OCI-LY3 (cell line): Measurements from ENCODE around the gene BTBD18.

Source experiments
- H2AFZ ChIP-seq: fragments of 200-600, 300-600 bp; shearing (Covaris generic); 2 replicates; pipeline ENCODE4 v1.6.0; 2014; ENCODE audit warnings: antibody characterized with exemption, low read depth, low read length
- H3K27ac ChIP-seq: fragments of 200-600, 300-600 bp; sonication (generic); 2 replicates; pipeline ENCODE4 v1.5.1; 2014; ENCODE audit warnings: mild to moderate bottlenecking, low read length, moderate library complexity, mixed read lengths
- H3K27me3 ChIP-seq: fragments of 200-600, 300-600 bp; sonication (generic); 2 replicates; pipeline ENCODE4 v1.6.1; 2014; ENCODE audit warnings: low read depth, low read length, mixed read lengths
- H3K36me3 ChIP-seq: fragments of 200-600, 300-600 bp; sonication (generic); replicated peaks from 2 replicates; pipeline ENCODE3; 2014; ENCODE audit warnings: low read depth, low read length, mixed read lengths
- H3K4me1 ChIP-seq: fragments of 300-600, 200-600 bp; sonication (generic); 2 replicates; pipeline ENCODE4 v1.6.1; 2014; ENCODE audit warnings: low read length, mixed read lengths
- H3K4me2 ChIP-seq: fragments of 200-600, 300-600 bp; sonication (generic); 2 replicates; pipeline ENCODE4 v1.6.1; 2014; ENCODE audit warnings: low read length, mixed read lengths
- H3K4me3 ChIP-seq: fragments of 300-600, 200-600 bp; sonication (generic); 2 replicates; pipeline ENCODE4 v1.5.1; 2014; ENCODE audit warnings: antibody characterized with exemption, mild to moderate bottlenecking, low read length, moderate library complexity
- H3K79me2 ChIP-seq: fragments of 300-600, 200-600 bp; shearing (Covaris generic); 2 replicates; pipeline ENCODE4 v1.6.1; 2014; ENCODE audit warnings: mild to moderate bottlenecking, low read length, mixed read lengths
- H3K9ac ChIP-seq: fragments of 300-600, 200-600 bp; shearing (Covaris generic); 2 replicates; pipeline ENCODE4 v1.6.0; 2014; ENCODE audit warnings: mild to moderate bottlenecking, low read length, moderate library complexity
- H3K9me3 ChIP-seq: fragments of 200-600, 300-600 bp; shearing (Covaris generic); 2 replicates; pipeline ENCODE4 v1.6.1; 2014; ENCODE audit warnings: low read length, mixed read lengths; ENCODE audit not compliant: insufficient read depth
- H4K20me1 ChIP-seq: fragments of 200-600, 300-600 bp; sonication (generic); 2 replicates; pipeline ENCODE4 v1.6.1; 2016; ENCODE audit warnings: low read length, mixed read lengths; ENCODE audit not compliant: insufficient read depth
- CTCF ChIP-seq: fragments of 200-600, 300-600 bp; sonication (generic); IDR thresholded peaks from 2 replicates; pipeline ENCODE4 v1.5.1; 2014; ENCODE audit warnings: antibody characterized with exemption, low read length, low read depth
- EZH2phosphoT487 ChIP-seq: fragments of 200-600 bp; shearing (Covaris generic); IDR thresholded peaks from 2 replicates; pipeline ENCODE4 v1.6.1; 2018; ENCODE audit warnings: antibody characterized with exemption, mixed run types, low read depth

The BTBD18 gene

DNA sequence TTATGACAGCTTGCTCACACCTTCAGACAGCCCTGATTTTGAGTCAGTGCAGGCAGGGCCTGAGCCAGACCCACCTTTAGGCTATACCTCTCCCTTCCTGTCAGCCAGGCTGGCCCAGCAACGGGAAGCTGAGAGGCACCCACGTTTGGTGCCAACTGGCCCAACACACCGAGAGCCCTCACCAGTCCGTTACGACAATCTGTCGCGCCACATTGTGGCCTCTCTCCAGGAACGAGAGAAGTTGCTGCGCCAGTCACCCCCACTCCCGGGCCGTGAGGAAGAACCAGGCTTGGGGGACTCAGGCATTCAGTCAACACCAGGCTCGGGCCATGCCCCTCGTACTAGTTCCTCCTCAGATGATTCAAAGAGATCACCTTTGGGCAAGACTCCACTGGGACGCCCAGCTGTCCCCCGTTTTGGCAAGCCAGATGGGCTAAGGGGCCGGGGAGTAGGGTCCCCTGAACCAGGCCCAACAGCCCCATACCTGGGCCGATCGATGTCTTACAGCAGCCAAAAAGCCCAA is 52.7 kb downstream of the BTBD18 start:
- no peak for TF ChIP-seq EZH2phosphoT487
- TF ChIP-seq CTCF: no peak
- no peaks in the 10 kb centered on the region for H3K27me3 ChIP-seq
- no peaks in the 10 kb centered on the region for H3K4me1 ChIP-seq
- no peak overlapping the region for H3K4me2 ChIP-seq
- H3K9ac ChIP-seq: no peak overlapping the region
- H3K27ac ChIP-seq: no peak overlapping the region
- no peaks in the 10 kb centered on the region for H4K20me1 ChIP-seq
- peaks cover 69% of the 10 kb centered on the region for H3K36me3 ChIP-seq
- H2AFZ ChIP-seq: no peak overlapping the region
- H3K9me3 ChIP-seq: no peaks in the 10 kb centered on the region
- no peak overlapping the region for H3K4me3 ChIP-seq
- no peaks in the 10 kb centered on the region for H3K79me2 ChIP-seq
